Prostate gland (tissue), 2 donors: ENCODE measurements around the gene TRIM25. TPM values are rescaled to one million over a fixed set of nuclear protein-coding genes. Genes with fewer than 3 reads are reported as not detected.

ENCODE experiments used
- DNase-seq: peaks from one replicate; pipeline ENCODE4 v3.0.0-alpha.2; 2019; ENCODE audit warnings: low spot score
- H3K27ac ChIP-seq, 2 donors: fragments of 200-600 bp; sonication (generic); 2 replicates each; pipeline ENCODE4 v1.5.1; 2017 to 2019
- H3K27me3 ChIP-seq: fragments of 200-600 bp; sonication (generic); replicated peaks from 2 replicates; pipeline ENCODE4 v1.5.1; 2019; ENCODE audit not compliant: insufficient read depth
- H3K36me3 ChIP-seq, 2 donors: fragments of 200-600 bp; sonication (generic); 1 replicate in 1 of 2; 2 replicates in 1 of 2; pipeline versions ENCODE4 v1.5.1 to v1.8.1; 2017 to 2019
- H3K4me1 ChIP-seq: fragments of 200-600 bp; sonication (generic); replicated peaks from 2 replicates; pipeline ENCODE4 v1.5.1; 2019
- H3K4me3 ChIP-seq, 2 donors: fragments of 200-600 bp; sonication (generic); 2 replicates each; pipeline ENCODE4 v1.5.1; 2017 to 2019
- H3K9me3 ChIP-seq: fragments of 200-600 bp; sonication (generic); 2 replicates; pipeline ENCODE4 v1.5.1; 2017
- CTCF ChIP-seq, 4 experiments: fragments of 200-600 bp in 2 of 4; fragments of 450-650 bp in 2 of 4; sonication (generic) in 2 of 4; IDR thresholded peaks; 1 replicate in 3 of 4; 2 replicates in 1 of 4; pipeline ENCODE4 v1.5.1; 2016 to 2019; ENCODE audit warnings: antibody characterized with exemption in 4 of 4, mild to moderate bottlenecking in 2 of 4, moderate library complexity in 2 of 4
- POLR2A ChIP-seq: fragments of 450-650 bp; IDR thresholded peaks from one replicate; pipeline ENCODE4 v1.6.1; 2016; ENCODE audit warnings: antibody characterized with exemption, mild to moderate bottlenecking
- POLR2AphosphoS5 ChIP-seq: sonication (generic); formaldehyde crosslinking; IDR thresholded peaks from one replicate; pipeline ENCODE4 v1.6.1; 2017; ENCODE audit warnings: antibody characterized with exemption
- WGBS: methylation state at CpG from one replicate; pipeline ENCODE4 v1.1.5; 2018; 5-methylcytosine and 5-hydroxymethylcytosine counted together
- intact Hi-C: fragments of 100-400 bp; cut with DNase I; formaldehyde crosslinking; loops from one replicate; pipeline ENCODE4 v1.14.2; 2022
- microRNA counts, 2 donors: library from miRNA; unstranded; fragments of <30 nt; microRNA quantifications; one replicate each; lab custom pipeline; 2016 to 2017
- small RNA-seq, 2 donors: library from RNA; depleted of rRNA; stranded (forward); fragments of <200 nt; gene quantifications; one replicate each; pipeline ENCODE3, GENCODE V24; 2016
- total RNA-seq, 2 donors: library from RNA; depleted of rRNA; stranded (reverse); fragments of >200 nt; gene quantifications; one replicate each; pipeline ENCODE4 v1.1.0, GENCODE V29; 2016

The TRIM25 gene
- total RNA-seq, 2 donors from 2014 or later = 28.7 to 49.0 TPM

- 92% methylated on average over 1 of the region's 1 CpG for WGBS
- Histone ChIP-seq H3K4me3 (no peak overlapping the region), H3K27me3 (no peaks in the 10 kb centered on the region), H3K4me1 (no peaks in the 10 kb centered on the region), H3K9me3 (no peaks in the 10 kb centered on the region), H3K27ac (no peak overlapping the region), H3K36me3 (no peaks in the 10 kb centered on the region)
- intact Hi-C loops = no loop called here
- no peak for DNase-seq
- TF ChIP-seq POLR2AphosphoS5 (no peak), CTCF (IDR thresholded peaks at IDR 0.05) (no peak)
Observed at GRCh38 chr17:56845934-56846333, 67.9 kb downstream of the TRIM25 start.

- DNase-seq = no peak
- Histone ChIP-seq H3K9me3 (no peaks in the 10 kb centered on the region), H3K4me3 (no peak overlapping the region), H3K27ac (no peak overlapping the region), H3K27me3 (no peaks in the 10 kb centered on the region), H3K4me1 (no peaks in the 10 kb centered on the region), H3K36me3 (no peaks in the 10 kb centered on the region)
- TF ChIP-seq CTCF (IDR thresholded peaks at IDR 0.05) (no peak), POLR2AphosphoS5 (no peak), POLR2A (no peak)
- 70% methylated on average over 2 of the region's 2 CpGs for WGBS
- intact Hi-C loops = no loop called here
Observed at GRCh38 chr17:56842577-56842976, 71.3 kb downstream of the TRIM25 start.

- Histone ChIP-seq H3K4me3 (no peak overlapping the region), H3K9me3 (no peaks in the 10 kb centered on the region), H3K27me3 (no peaks in the 10 kb centered on the region), H3K36me3 (no peaks in the 10 kb centered on the region), H3K4me1 (no peaks in the 10 kb centered on the region), H3K27ac (no peak overlapping the region)
- DNase-seq = no peak
- intact Hi-C loops = no loop called here
- WGBS = 90% methylated on average over 3 of the region's 3 CpGs
- TF ChIP-seq POLR2AphosphoS5 = no peak
- no peak for TF ChIP-seq POLR2A
- TF ChIP-seq CTCF (IDR thresholded peaks at IDR 0.05) = no peak
Observed at GRCh38 chr17:56838687-56839086, 75.2 kb downstream of the TRIM25 start.

MicroRNA genes within 50 kb of the gene (microRNA counts, 767-probe panel; counts per million panel counts)
- microRNA hsa-miR-3614-5p (lab: Ali Mortazavi, UCI) = 268 to 431 counts per million in 2 donors

Small RNA genes lying within 50 kb of the gene (small RNA-seq; reads per million reads assigned to genes)
- 0 reads per million in 2 donors for gene AC015912.2
- 0 reads per million in 2 donors for gene RNU6-1158P

Other genes starting within 250 kb of the TRIM25 start
- 1 to 10 TPM; 2.5 to 2.6 TPM for gene C17orf67, start 80.1 kb downstream of the TRIM25 start, total RNA-seq
- gene DGKE, start 79.9 kb downstream of the TRIM25 start, total RNA-seq = 10 to 100 TPM in 1 of 2 donors, 1 to 10 TPM in 1; 7.7 to 13.3 TPM
- 10 to 100 TPM; 14.8 to 22.3 TPM for gene COIL, start 47.0 kb upstream of the TRIM25 start, total RNA-seq
- gene SCPEP1, start 64.1 kb upstream of the TRIM25 start, total RNA-seq = 100 to 1,000 TPM; 103 to 182 TPM
- gene AKAP1, start 171.2 kb upstream of the TRIM25 start, total RNA-seq = 100 to 1,000 TPM in 1 of 2 donors, 10 to 100 TPM in 1; 61.7 to 124 TPM